ENCODE measurements around the gene SECISBP2L.

GRCh38 chr15:49060710-49061495 is 14.7 kb upstream of the SECISBP2L start:
- TF ChIP-seq CTCF (IDR thresholded peaks at IDR 0.05), result no peak
- TF ChIP-seq POLR2A (IDR thresholded peaks at IDR 0.05), result no peak

Data from prostate gland (tissue), 2 donors.